HEK293T (cell line): ENCODE data around the gene DNAJC6.
"Not testable (repeated sequence)": the region's sequence is repeated elsewhere in the genome, so short reads cannot be mapped to it uniquely, and the experiment has no call there.

ENCODE experiments used
- ARNT ChIP-seq: fragments of 450-650 bp; IDR thresholded peaks from 2 replicates; pipeline ENCODE4 v1.6.1; 2017; ENCODE audit warnings: mild to moderate bottlenecking
- BHLHE40 ChIP-seq: fragments of 450-650 bp; IDR thresholded peaks from 2 replicates; pipeline ENCODE4 v1.6.1; 2016; ENCODE audit warnings: mild to moderate bottlenecking, moderate library complexity, borderline replicate concordance
- ELF4 ChIP-seq: fragments of 450-650 bp; IDR thresholded peaks from 2 replicates; pipeline ENCODE4 v1.6.1; 2017; ENCODE audit warnings: antibody characterized with exemption
- FOXA1 ChIP-seq: fragments of 450-650 bp; IDR thresholded peaks from 2 replicates; pipeline ENCODE4 v1.6.1; 2016; ENCODE audit warnings: mild to moderate bottlenecking
- FOXK2 ChIP-seq: fragments of 450-650 bp; IDR thresholded peaks from 2 replicates; pipeline ENCODE4 v1.6.1; 2016; ENCODE audit warnings: mild to moderate bottlenecking
- HDGF ChIP-seq: fragments of 450-650 bp; IDR thresholded peaks from 2 replicates; pipeline ENCODE4 v1.6.1; 2017; ENCODE audit warnings: antibody characterized with exemption, borderline replicate concordance
- L3MBTL2 ChIP-seq: fragments of 450-650 bp; conservative IDR thresholded peaks from 2 replicates; pipeline ENCODE4 v1.6.1; 2016; ENCODE audit warnings: mild to moderate bottlenecking
- NFRKB ChIP-seq: fragments of 450-650 bp; IDR thresholded peaks from 2 replicates; pipeline ENCODE4 v1.6.1; 2016; ENCODE audit warnings: mild to moderate bottlenecking, moderate library complexity
- PKNOX1 ChIP-seq: fragments of 450-650 bp; IDR thresholded peaks from 2 replicates; pipeline ENCODE4 v1.6.1; 2016
- SP1 ChIP-seq: fragments of 450-650 bp; IDR thresholded peaks from 2 replicates; pipeline ENCODE4 v1.6.1; 2017
- SUZ12 ChIP-seq: fragments of 450-650 bp; IDR thresholded peaks from 2 replicates; pipeline ENCODE4 v1.6.1; 2016; ENCODE audit warnings: mild to moderate bottlenecking
- TARDBP ChIP-seq: fragments of 450-650 bp; IDR thresholded peaks from 2 replicates; pipeline ENCODE4 v1.6.1; 2016
- ZNF384 ChIP-seq: fragments of 450-650 bp; IDR thresholded peaks from 2 replicates; pipeline ENCODE4 v1.6.1; 2016

- TF ChIP-seq ZNF384, L3MBTL2, BHLHE40, HDGF, TARDBP, SUZ12, SP1, PKNOX1, ARNT, NFRKB, FOXK2, FOXA1, ELF4: not testable (repeated sequence)
These were observed 17.5 kb upstream of the DNAJC6 start for GRCh38 chr1:65291818-65292217.
